Fibroblast of the conjunctiva (primary cell): ENCODE data around the gene SDC1.
"Not testable (repeated sequence)": the region's sequence is repeated elsewhere in the genome, so short reads cannot be mapped to it uniquely, and the experiment has no call there.

Source experiments
- DNase-seq: peaks from one replicate; pipeline ENCODE4 v3.0.0-alpha.2; 2010; ENCODE audit warnings: low read depth

Gene SDC1

GRCh38 chr2:20196657-20197161 lies 28.2 kb downstream of the SDC1 start:
- no peak for DNase-seq

- no peak for DNase-seq
Measured at GRCh38 chr2:20196053-20196656, 28.8 kb downstream of the SDC1 start.

GRCh38 chr2:20195431-20196033 lies 29.4 kb downstream of the SDC1 start:
- no peak for DNase-seq

GRCh38 chr2:20195016-20195411 lies 29.9 kb downstream of the SDC1 start:
- not testable (repeated sequence) for DNase-seq

GRCh38 chr2:20194097-20195015 lies 30.6 kb downstream of the SDC1 start:
- DNase-seq, result no peak

- DNase-seq, result no peak
Measured at GRCh38 chr2:20193185-20193584, 31.7 kb downstream of the SDC1 start.

- DNase-seq, result no peak
Measured at GRCh38 chr2:20192781-20193180, 32.1 kb downstream of the SDC1 start.

- no peak for DNase-seq
Measured at GRCh38 chr2:20191714-20192569, 33.0 kb downstream of the SDC1 start.

GRCh38 chr2:20190876-20191713 lies 33.8 kb downstream of the SDC1 start:
- no peak for DNase-seq

- DNase-seq, result no peak
Measured at GRCh38 chr2:20190170-20190569, 34.8 kb downstream of the SDC1 start.

GRCh38 chr2:20189299-20189931 lies 35.5 kb downstream of the SDC1 start:
- no peak for DNase-seq

- DNase-seq, result no peak
Measured at GRCh38 chr2:20188851-20189250, 36.1 kb downstream of the SDC1 start.

- no peak for DNase-seq
Measured at GRCh38 chr2:20188201-20188600, 36.7 kb downstream of the SDC1 start.

- DNase-seq, result no peak
Measured at GRCh38 chr2:20187331-20187730, 37.6 kb downstream of the SDC1 start.

- DNase-seq, result no peak
Measured at GRCh38 chr2:20186855-20187187, 38.1 kb downstream of the SDC1 start.

GRCh38 chr2:20186078-20186854 lies 38.7 kb downstream of the SDC1 start:
- no peak for DNase-seq

- no peak for DNase-seq
Measured at GRCh38 chr2:20185176-20186022, 39.5 kb downstream of the SDC1 start.

- no peak for DNase-seq
Measured at GRCh38 chr2:20184067-20184938, 40.6 kb downstream of the SDC1 start.
